Activated naive CD8-positive, alpha-beta T cell (primary cell): Measurements from ENCODE around the gene BANK1.

Experiments used
- H3K27ac Mint-ChIP-seq: one replicate; pipeline ENCODE4 v1.8.0; 2021; ENCODE audit warnings: mixed read lengths
- H3K27me3 Mint-ChIP-seq: one replicate; pipeline ENCODE4 v1.8.0; 2021; ENCODE audit warnings: mixed read lengths
- H3K36me3 Mint-ChIP-seq: one replicate; pipeline ENCODE4 v1.8.0; 2021; ENCODE audit warnings: mixed read lengths
- H3K4me1 Mint-ChIP-seq: one replicate; pipeline ENCODE4 v1.8.0; 2021; ENCODE audit warnings: low read depth, mixed read lengths
- H3K4me3 Mint-ChIP-seq: one replicate; pipeline ENCODE4 v1.8.0; 2021; ENCODE audit warnings: mild to moderate bottlenecking, mixed read lengths
- H3K9me3 Mint-ChIP-seq: one replicate; pipeline ENCODE4 v1.8.0; 2021; ENCODE audit warnings: low read depth, mixed read lengths

The BANK1 gene

DNA sequence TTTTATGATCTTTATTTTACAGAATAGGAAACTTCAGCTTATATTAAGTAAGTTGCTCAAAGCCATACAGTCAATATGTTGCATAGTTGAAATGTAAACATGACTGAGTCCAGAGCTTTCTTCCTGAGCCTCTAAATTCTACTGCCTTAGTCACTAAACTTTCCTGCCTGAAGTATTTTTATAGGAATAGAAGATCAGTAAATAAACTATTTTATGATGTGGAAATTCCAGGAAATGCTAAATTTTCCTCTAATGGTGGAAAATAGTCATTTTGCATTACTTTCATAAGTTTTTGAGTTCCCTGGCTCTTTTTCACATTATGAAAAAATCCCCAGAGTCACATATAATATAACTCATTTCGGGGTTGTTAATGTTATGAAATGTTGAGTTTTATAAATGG lies 182.8 kb downstream of the BANK1 start:
- Mint-ChIP-seq H3K27ac (no peak overlapping the region), H3K4me1 (peaks cover 1% of the 10 kb centered on the region), H3K27me3 (peaks cover 8% of the 10 kb centered on the region), H3K36me3 (no peaks in the 10 kb centered on the region), H3K4me3 (no peak overlapping the region), H3K9me3 (no peaks in the 10 kb centered on the region)

DNA sequence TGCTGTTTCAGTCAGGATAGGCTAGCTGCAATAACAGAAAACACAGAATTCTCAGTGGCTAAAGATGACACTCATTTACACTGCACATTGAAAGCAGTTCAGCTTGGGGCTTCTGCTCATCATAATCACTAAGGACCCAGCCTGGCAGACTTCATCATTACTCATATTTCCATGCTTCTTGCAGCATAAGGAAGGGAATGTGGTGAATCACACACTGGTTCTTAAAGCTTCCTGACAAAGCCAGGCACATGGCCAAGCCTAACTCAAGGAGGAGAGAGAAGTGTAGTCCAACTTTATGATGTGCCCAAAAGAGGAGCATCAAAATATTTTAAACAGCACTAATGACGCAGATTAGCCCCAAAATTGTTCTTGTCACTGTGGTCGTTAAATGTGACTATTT lies 186.5 kb downstream of the BANK1 start:
- peaks cover 1% of the 10 kb centered on the region for H3K4me1 Mint-ChIP-seq
- H3K4me3 Mint-ChIP-seq: no peak overlapping the region
- H3K27ac Mint-ChIP-seq: no peak overlapping the region
- H3K9me3 Mint-ChIP-seq: no peaks in the 10 kb centered on the region
- no peaks in the 10 kb centered on the region for H3K36me3 Mint-ChIP-seq
- H3K27me3 Mint-ChIP-seq: peaks cover 4% of the 10 kb centered on the region

DNA sequence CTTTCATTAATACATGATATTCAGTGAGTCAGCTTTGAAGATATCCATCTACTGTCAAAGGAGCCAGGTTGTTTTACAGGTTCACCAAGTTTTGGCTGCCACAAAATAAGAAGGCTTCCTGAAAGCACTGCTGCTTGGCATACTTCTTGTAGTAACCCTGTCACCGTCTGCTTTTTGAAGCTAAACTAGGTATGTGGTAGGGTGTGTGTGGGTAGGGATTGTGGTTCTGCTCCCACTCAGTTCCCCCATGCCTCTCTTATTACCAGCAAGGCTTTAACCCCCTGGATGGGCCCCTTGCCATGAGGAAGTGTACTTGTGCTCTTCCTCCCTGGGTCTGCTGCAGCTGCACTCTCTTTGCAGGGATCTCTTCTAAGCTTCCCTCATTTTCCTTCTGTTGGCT lies 191.2 kb downstream of the BANK1 start:
- H3K9me3 Mint-ChIP-seq: no peaks in the 10 kb centered on the region
- H3K27me3 Mint-ChIP-seq: peaks cover 7% of the 10 kb centered on the region
- no peak overlapping the region for H3K27ac Mint-ChIP-seq
- H3K4me1 Mint-ChIP-seq: no peaks in the 10 kb centered on the region
- no peak overlapping the region for H3K4me3 Mint-ChIP-seq
- H3K36me3 Mint-ChIP-seq: no peaks in the 10 kb centered on the region

DNA sequence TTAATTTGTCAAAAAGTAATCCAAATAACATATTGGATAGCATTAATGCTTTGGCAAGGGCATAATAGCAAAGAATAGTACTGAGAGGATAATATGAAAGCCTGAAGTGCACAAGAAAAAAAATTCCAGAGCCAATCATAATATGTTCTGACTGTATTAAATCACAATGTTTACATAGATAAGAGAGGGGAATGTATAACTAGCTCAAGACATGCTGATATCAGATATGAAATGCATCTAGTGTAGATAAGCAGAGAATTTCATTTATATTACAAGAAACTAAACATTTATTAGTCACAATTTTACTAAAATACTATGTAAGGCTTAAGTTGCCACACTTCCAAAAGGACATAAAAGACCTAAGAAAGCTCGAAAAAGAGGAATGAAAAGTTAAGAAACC lies 193.3 kb downstream of the BANK1 start:
- Mint-ChIP-seq H3K9me3 (no peaks in the 10 kb centered on the region), H3K36me3 (no peaks in the 10 kb centered on the region), H3K27ac (no peak overlapping the region), H3K4me3 (no peak overlapping the region), H3K4me1 (no peaks in the 10 kb centered on the region), H3K27me3 (peaks cover 3% of the 10 kb centered on the region)

DNA sequence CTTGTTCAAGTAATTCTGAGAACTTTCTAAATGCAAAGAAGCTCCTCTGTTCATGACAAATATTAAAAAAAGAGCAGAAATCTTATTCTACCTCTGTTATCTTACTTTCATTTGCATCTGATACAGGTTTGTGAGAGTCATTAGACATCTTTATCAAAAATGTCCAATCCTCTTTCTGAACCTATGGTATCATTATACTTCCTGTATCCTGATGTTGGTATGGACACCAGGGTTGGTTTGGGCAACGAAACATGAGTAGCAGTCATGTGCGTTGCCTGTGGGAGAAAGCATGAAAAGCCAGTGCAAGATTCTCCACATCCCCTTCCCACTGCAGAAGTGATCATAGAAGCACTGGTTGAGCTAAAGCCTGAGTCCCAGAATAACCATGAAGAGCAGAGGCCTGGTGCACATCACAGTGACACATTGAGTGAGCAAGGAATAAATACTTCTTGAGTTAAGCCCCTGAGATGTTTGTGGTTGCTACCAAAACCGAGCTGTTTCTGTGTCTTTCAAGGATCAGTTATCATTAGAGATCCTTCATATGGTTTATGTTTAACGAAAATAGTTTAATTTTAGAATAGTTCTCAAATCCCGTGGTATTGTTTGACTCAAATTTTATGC lies 197.2 kb downstream of the BANK1 start:
- Mint-ChIP-seq H3K27ac (no peak overlapping the region), H3K9me3 (no peaks in the 10 kb centered on the region), H3K4me1 (no peaks in the 10 kb centered on the region), H3K27me3 (peaks cover 3% of the 10 kb centered on the region), H3K4me3 (no peak overlapping the region), H3K36me3 (no peaks in the 10 kb centered on the region)

DNA sequence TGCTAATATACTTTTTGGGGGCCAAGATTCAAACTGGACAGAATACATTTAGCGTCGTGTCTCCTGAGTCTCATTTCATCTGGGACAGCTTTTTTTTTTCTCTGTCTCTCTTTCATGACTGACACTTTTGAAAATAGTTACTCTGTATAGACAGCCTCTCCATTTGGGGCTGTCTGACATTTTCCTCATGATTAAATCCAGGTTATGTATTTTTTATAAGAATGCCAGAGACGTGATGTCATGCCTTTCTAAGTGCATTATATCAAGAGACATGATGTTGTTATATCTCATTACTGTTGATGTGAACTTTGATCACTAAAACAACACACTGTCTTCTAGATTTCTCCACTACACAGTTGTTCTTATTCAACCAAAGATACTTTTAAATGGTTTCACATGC lies 199.0 kb downstream of the BANK1 start:
- Mint-ChIP-seq H3K27me3 (peaks cover 3% of the 10 kb centered on the region), H3K4me1 (no peaks in the 10 kb centered on the region), H3K36me3 (no peaks in the 10 kb centered on the region), H3K9me3 (no peaks in the 10 kb centered on the region), H3K27ac (no peak overlapping the region), H3K4me3 (no peak overlapping the region)

DNA sequence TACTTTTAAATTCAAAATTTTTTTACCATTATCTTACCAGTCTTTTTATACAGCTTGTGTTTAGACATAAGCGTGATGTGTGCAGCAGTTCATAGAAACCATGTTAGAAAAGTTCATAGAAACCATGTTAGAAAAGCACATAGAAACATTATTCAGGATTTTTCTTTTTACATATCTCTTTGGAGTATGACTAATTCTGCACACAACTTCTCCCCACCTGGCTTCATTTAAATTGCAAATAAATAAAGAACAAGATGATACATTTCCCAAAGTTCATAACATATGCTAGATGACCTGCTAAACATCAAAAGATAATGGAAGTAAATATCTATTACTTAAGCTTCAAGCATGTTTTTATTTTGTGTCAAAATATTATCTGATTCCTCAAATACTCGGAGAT lies 201.9 kb downstream of the BANK1 start:
- Mint-ChIP-seq H3K4me3 (no peak overlapping the region), H3K4me1 (no peaks in the 10 kb centered on the region), H3K27ac (no peak overlapping the region)

DNA sequence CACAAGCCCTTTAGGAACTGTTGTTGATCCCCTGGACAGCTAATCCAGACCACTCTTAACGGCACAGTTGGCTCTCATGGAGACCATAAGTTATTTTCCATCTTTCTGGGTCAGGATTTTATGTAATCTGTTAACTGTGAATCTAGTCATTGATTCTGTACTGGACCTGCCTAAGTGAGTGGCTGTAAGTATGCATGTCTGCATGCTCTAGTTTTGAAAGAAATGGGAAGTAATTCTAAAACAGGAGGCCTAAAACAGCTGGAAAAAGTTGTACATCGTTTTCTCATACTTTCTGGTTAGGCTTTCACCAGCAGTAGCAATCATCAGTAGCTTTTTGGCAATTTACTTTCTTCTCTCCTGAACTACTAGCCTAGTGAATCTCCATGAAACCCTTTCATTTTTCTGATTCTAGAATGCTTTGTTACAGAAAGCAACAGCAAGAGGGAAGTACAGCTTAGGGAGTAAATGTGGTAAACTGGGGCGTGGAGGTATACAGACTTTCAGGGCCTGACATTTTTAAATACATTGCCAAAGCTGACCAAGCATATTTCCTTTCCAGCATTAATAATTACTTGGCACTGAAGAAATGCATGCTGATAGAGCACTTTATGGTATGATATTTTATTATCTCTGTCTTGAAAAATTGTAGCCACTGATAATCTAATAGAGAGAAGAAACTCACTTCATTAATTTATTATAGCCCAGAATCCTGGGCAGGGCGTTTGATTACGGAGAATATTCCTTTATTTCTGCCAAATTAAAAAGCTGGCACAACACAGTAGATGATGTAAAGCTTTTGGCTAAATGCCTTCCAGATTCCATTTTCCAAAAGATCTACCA lies 202.7 kb downstream of the BANK1 start:
- Mint-ChIP-seq H3K4me1 (no peaks in the 10 kb centered on the region), H3K4me3 (no peak overlapping the region), H3K27me3 (peaks cover 2% of the 10 kb centered on the region), H3K9me3 (no peaks in the 10 kb centered on the region), H3K27ac (no peak overlapping the region), H3K36me3 (no peaks in the 10 kb centered on the region)

More for the DNA sequence above, 201.9 kb downstream of the BANK1 start:
- H3K36me3 Mint-ChIP-seq: no peaks in the 10 kb centered on the region
- H3K27me3 Mint-ChIP-seq: no peaks in the 10 kb centered on the region
- no peaks in the 10 kb centered on the region for H3K9me3 Mint-ChIP-seq

DNA sequence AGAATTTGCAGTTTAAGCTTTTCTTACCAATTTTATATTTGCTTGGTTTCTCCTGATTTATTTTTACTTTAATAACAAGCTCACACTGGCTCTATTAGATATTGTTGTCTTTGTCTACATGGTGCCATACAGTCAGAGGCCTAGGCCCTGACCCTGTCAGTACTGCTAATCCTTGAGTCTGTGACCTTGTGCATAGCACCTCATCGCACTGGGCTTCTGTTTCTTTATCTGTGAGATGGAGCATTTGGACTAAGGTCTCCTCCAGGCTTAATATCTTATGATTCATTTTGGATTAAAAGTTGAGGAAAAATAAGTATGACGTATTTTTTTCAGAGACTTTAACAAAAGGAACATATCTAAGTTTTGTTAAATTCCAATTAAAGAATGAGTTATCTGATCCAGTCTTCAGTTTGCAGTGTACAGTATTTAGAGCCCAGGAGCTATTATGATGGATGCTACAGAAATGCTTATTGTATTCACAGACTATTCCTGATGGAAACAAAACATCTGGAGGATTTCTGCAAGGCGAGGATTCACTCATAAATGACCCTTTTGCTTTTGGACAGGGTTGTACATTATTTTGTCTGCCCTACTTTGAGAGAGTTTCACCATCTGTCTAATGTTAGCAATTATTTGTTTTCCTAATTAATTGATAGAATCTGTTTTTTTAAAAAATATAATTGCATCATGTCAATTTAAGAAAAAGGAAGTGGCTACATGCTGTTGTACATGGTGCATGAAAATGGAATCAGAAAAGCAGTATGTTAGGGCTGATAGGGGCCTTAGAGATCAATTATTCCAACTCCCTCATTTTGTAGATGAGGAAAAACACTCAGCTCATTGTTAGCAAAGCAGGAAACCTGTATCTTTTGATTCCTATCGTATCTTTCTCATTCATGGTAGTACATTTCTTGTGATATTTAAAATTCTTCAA lies 203.6 kb downstream of the BANK1 start:
- Mint-ChIP-seq H3K27ac (no peak overlapping the region), H3K27me3 (peaks cover 2% of the 10 kb centered on the region), H3K9me3 (no peaks in the 10 kb centered on the region), H3K4me3 (no peak overlapping the region), H3K4me1 (no peaks in the 10 kb centered on the region), H3K36me3 (no peaks in the 10 kb centered on the region)

DNA sequence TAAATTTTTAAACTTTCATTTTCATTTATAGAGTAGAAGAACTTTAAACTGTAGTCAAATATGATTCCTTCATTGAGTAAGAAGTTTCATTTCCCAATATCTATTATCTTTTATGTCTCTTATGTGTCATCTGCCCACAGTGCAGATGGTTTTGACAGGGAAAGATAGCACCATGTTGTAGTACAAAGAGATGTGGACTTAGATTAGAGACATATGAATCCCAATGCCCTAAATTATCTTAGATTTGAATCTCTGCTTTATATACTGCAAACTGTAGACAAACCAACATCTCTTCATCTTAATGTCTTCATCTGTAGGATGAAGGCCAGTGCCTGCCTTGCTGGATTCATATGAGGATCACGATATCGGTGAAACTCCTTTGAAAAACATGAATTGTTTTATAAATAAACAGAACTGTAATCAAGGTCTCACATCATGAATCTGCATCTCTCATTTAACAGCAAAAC lies 217.5 kb downstream of the BANK1 start:
- H3K27ac Mint-ChIP-seq: no peak overlapping the region
- peaks cover 9% of the 10 kb centered on the region for H3K4me1 Mint-ChIP-seq
- no peak overlapping the region for H3K4me3 Mint-ChIP-seq
- H3K9me3 Mint-ChIP-seq: no peaks in the 10 kb centered on the region
- no peaks in the 10 kb centered on the region for H3K27me3 Mint-ChIP-seq
- no peaks in the 10 kb centered on the region for H3K36me3 Mint-ChIP-seq

DNA sequence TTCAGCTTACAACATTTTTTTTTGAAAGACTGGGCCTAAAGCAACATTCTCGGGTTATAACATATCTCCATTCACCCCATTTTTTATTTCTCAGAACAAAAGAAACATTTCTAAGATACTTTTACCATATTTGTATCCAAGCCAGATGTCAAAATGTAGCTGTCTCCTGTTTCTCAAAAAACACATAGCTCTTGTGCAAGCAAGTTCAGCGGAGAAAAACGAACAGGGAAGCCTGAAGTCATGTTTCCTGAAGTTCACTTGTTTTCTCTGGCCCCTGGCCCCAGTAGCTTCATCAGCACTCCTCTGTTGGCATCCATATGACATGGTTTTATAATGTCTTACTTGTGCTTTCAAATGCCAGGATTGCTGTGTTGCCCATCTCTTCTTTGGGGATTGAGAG lies 218.2 kb downstream of the BANK1 start:
- Mint-ChIP-seq H3K27ac (no peak overlapping the region), H3K36me3 (no peaks in the 10 kb centered on the region), H3K27me3 (no peaks in the 10 kb centered on the region), H3K4me1 (peaks cover 9% of the 10 kb centered on the region), H3K4me3 (no peak overlapping the region), H3K9me3 (no peaks in the 10 kb centered on the region)

DNA sequence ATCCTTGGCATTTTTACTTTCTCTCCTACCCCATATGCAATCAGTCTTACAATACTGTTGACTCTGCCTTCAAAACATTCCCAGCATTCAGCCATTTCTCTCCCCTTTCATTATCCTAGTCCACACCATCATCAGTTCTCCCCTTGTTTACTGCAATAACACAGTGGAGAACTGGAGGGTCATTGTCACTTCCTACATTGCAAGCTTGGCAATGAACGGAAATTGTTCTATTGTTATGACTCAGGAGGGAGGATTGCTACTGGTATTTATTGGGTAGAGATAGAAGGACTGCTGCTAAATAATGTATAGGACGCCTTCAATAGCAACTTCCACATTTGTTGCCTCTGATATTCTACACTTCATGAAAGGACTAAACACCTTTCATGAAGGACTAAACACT lies 231.8 kb downstream of the BANK1 start:
- H3K4me3 Mint-ChIP-seq: no peak overlapping the region
- H3K27ac Mint-ChIP-seq: no peak overlapping the region
- no peaks in the 10 kb centered on the region for H3K36me3 Mint-ChIP-seq
- peaks cover 3% of the 10 kb centered on the region for H3K27me3 Mint-ChIP-seq
- H3K9me3 Mint-ChIP-seq: no peaks in the 10 kb centered on the region
- no peaks in the 10 kb centered on the region for H3K4me1 Mint-ChIP-seq

DNA sequence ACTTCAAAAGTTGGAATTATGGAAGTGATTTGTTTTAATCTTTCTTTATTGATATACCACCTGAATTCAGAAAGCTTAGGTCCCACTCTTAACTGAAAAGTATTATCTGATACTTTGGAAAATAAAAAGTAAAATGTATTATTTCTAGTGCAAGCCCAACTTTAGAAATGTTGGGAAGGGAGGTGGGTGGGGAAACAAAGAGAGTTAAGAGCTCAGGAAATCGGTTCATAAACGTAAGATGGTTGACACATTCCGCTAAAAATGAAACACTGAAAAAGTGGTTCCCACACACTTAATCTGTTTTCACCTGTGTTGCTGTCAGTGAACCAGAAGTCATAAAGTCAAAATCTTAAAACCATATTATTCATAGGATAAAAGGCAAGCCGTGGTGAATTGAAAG lies 237.4 kb downstream of the BANK1 start:
- Mint-ChIP-seq H3K4me1 (no peaks in the 10 kb centered on the region), H3K27ac (no peak overlapping the region), H3K27me3 (no peaks in the 10 kb centered on the region), H3K9me3 (no peaks in the 10 kb centered on the region), H3K36me3 (no peaks in the 10 kb centered on the region), H3K4me3 (no peak overlapping the region)

DNA sequence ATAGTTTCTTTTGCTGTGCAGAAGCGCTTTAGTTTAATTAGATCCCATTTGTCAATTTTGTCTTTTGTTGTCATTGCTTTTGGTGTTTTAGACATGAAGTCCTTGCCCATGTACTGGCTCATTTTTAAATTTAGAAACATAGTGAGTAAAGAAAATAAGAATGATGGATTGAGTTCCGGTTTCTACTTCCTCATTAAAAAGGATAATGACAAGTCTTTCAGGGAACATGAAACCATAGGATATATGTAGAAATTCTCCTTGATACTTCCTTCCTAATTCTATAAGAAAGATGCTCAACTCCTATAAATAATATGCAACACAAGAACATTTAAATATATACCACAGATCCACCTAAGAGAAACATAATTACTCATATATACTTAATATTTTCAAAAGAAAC lies 240.9 kb downstream of the BANK1 start:
- no peak overlapping the region for H3K27ac Mint-ChIP-seq
- no peaks in the 10 kb centered on the region for H3K9me3 Mint-ChIP-seq
- H3K4me3 Mint-ChIP-seq: no peak overlapping the region
- no peaks in the 10 kb centered on the region for H3K27me3 Mint-ChIP-seq
- no peaks in the 10 kb centered on the region for H3K36me3 Mint-ChIP-seq
- H3K4me1 Mint-ChIP-seq: no peaks in the 10 kb centered on the region

DNA sequence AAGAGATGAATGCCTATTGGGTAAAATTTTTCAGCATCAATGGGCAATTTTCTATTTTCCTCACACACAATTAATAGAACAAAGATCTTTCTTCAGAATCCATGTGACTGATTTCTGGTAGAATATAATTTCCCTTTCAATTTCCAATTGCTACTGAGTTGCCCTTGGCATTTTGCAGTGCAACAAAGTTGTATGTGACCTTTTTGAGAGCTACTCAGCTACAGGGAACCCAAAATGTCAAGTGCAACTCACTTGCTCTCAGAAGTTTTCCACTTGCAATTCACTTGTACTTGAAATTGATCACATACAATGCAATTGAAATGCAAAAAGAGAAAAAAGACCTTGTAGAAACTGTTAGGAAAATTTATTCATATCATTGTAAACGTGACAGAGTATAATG lies 245.5 kb downstream of the BANK1 start:
- Mint-ChIP-seq H3K4me3 (no peak overlapping the region), H3K9me3 (no peaks in the 10 kb centered on the region), H3K27me3 (no peaks in the 10 kb centered on the region), H3K27ac (no peak overlapping the region), H3K4me1 (no peaks in the 10 kb centered on the region), H3K36me3 (no peaks in the 10 kb centered on the region)
